NCI-H2227 (cell line): Measurements from ENCODE around the gene SPAG7.

ENCODE experiments used
- DNase-seq: peaks from one replicate; lab custom pipeline; 2025; ENCODE audit not compliant: unreplicated experiment; lab: John Stamatoyannopoulos, UW

Gene SPAG7

GRCh38 chr17:4967539-4968485, at the start of gene SPAG7:
Gene SPAG7 (minus strand): TSS chr17:4967817. CDS start chr17:4967804, 13 bp downstream.
- DNase-seq: peak; percentile 92

GRCh38 chr17:5014357-5014756, 46.7 kb upstream of the SPAG7 start:
- DNase-seq: no peak

- no peak for DNase-seq
Measured at GRCh38 chr17:5011928-5012327, 44.3 kb upstream of the SPAG7 start.

DNA sequence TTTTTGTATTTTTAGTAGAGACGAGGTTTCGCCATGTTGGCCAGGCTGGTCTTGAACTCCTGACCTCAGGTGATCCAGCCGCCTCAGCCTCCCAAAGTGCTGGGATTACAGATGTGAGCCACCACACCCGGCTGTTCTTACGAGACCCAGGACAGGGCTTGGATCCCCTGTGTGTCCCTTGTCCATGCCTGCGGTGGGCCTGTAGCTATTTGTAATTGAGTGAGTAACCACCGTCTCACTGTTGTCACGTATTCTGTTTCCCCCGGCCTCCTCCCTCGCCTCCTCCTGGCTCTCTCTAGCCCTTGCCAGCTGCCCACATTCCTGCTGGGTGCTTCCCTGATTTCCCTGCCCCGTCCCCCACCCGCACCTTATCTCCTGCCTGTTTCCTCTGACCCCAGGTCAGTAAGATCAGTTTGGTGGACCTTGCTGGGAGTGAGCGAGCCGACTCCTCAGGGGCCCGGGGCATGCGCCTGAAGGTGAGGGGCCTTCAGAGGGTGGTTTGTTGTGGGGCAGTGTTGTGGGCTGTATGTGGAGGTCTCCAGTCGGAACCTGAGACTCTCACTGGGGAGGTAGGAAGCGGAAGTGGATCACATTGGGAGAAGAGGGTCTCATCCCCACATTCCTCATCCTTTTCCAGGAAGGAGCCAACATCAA, 35.7 kb upstream of the SPAG7 start:
- DNase-seq: no peak

GRCh38 chr17:5002121-5002788, 34.6 kb upstream of the SPAG7 start:
- DNase-seq: no peak

- DNase-seq: no peak
Measured at GRCh38 chr17:5000237-5000639, 32.6 kb upstream of the SPAG7 start.

GRCh38 chr17:4999430-5000093, 31.9 kb upstream of the SPAG7 start:
- DNase-seq: no peak

GRCh38 chr17:4998732-4999429, 31.3 kb upstream of the SPAG7 start:
- DNase-seq: no peak

DNA sequence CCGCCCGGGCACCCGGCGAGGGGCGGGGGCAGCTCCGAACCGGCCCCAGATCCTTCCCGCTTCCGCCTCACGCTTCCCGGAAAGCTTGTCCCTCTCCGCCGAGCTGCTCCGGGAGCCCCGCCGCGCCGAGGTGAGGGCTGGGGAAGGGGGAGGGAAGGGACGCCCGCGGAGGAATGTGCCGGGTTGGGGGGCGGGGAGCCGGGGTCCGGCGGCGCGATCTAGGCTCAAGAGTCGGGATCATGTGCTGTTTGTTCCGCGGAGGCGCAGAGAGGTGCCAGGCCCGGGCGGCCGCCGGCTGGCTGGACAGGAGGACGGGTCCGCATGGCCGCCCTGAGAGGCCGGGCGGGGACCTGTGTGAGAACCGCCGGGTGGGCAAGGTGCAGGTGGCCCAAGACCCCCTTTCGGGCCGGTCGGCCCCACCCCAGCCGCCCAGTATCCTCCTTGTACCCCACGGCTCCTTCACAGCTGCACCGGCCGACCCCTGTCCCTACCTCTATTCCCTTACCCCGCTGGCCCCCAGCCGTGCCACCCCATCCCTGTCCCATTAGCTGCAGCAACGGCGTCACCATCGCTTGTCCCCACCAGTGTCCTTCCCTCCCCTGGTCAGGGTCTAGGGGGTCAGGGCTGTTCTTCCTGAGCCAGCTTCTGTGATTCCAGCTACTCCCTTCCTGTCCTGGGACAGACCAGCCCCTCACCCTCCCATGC, 30.6 kb upstream of the SPAG7 start:
- peak; percentile 60 for DNase-seq

GRCh38 chr17:4997302-4998026, 29.8 kb upstream of the SPAG7 start, which contains the start of the genes INCA1 and KIF1C:
Gene INCA1 (minus strand): TSS chr17:4997522. CDS start chr17:4994437, 3,085 bp downstream.
Gene KIF1C (plus strand): TSS chr17:4997950. CDS start chr17:5000247, 2,297 bp downstream.
- peak; percentile 91 for DNase-seq

DNA sequence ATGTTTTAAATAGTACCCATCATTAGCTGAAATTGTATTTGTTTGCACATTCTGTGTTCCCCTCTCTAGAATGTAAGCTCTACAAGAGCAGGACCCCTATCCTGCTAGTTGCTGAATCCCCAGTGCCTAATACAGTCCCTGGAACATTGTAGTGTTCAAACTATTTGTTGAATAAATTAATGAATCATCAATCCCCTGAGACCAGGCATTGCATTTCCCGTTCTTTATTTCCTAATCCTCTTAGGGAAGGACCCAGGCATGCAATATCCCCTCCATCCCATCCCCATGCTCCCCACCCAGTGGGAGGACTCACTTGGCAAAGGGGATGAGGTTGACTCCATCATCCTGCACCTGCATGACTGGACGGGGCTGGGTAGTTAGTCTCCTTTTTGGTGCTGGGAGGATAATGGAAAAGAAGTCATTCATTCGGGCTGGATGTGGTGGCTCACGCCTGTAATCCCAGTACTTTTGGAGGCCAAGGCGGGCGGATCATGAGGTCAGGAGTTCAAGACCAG, 26.5 kb upstream of the SPAG7 start:
- DNase-seq: no peak

DNA sequence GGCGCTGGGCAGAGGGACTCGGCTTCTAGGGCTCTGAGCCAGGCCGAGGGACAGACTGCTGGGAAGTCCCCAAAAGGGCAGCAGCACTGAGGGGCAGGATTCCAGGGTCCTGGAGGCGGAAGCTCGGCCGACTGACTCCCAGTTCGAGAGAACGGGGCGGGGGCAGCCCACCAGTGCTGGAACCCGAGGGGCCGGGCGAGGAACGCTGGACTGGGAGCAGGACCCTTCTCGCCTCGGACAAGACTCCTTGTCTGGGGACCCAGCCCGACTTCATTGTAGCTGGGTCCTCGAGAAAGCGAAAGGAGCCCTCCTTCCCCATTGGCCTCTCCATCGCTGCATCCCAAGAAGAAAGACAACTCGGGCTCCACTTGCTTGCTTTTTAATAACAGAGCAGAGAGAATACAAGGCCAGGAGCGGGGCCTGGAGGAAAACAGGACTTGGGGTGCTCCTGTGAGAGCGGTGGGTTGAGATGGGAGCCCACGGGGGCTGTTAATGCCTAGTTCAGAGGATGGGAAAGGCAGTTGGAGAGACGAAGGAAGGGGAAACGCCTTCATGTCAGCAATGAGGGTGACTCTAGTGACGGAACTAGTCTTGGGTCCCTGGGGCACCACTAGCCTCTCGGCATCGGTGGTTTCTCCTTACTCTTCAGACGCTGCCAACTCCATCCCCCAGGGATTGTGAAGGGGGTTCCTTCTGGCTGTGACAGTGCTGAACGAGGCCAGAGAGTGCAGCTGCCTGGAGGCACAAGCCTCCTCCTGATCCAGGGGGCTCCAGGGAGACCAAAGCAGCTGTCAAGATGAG, 20.4 kb upstream of the SPAG7 start:
- DNase-seq: no peak

- peak; percentile 72 for DNase-seq
Measured at GRCh38 chr17:4986951-4987766, 19.5 kb upstream of the SPAG7 start, which contains the start of gene CAMTA2. Gene CAMTA2 (minus strand): TSS chr17:4987675. CDS start chr17:4986222, 1,453 bp downstream.

GRCh38 chr17:4986403-4986802, 18.8 kb upstream of the SPAG7 start:
- no peak for DNase-seq

DNA sequence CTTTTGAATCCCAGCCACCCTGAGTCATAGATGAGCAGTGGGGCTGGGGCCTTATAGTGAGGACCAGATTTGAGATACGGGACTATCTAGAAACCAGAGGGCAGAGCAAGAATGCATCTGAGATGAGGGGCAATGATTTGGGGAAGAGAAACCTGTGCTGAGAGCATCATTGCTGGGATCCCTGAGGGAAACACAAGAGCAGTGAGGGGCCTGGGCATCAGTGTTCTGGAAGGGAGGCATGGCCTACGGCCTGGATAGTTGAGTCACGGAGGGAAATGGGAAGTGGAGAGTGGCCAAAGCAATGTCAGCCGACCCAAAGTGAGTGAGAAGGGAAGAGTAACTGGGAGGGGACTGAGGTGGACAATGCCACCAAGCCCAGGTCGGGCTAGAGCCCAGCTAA, 14.7 kb upstream of the SPAG7 start:
- no peak for DNase-seq

- peak; percentile 59 for DNase-seq
Measured at GRCh38 chr17:4980644-4981216, 13.1 kb upstream of the SPAG7 start.

GRCh38 chr17:4978726-4979125, 11.1 kb upstream of the SPAG7 start:
- no peak for DNase-seq
